Measurements from ENCODE around the gene CYB561A3. TPM values are rescaled to one million over a fixed set of nuclear protein-coding genes. Genes with fewer than 3 reads are reported as not detected.
A peak's percentile ranks its signal among the peaks of the same experiment; 100 is the strongest.

CYB561A3 gene
- total RNA-seq, 1 experiment from 2014 or later = 96.9 TPM

- no peak overlapping the region; the same call in 1 of the 2 replicates for H3K4me3 ChIP-seq
- ChIA-PET CTCF (interaction anchor here (1.4 to 2.0 kb wide), 3 partner anchors 51 to 303 kb away, joined by 9 to 45 read pairs (median 14); no protein-coding TSS in a partner anchor), POLR2A (ENCODE audit: unreplicated experiment) (no interaction called here)
- no peaks in the 10 kb centered on the region for H3K27me3 ChIP-seq (ENCODE audit: insufficient read depth, low read depth)
- H3K27ac ChIP-seq = no peak overlapping the region
- H2AFZ ChIP-seq = no peak overlapping the region
- H3K9me3 ChIP-seq (ENCODE audit: insufficient read depth, low read depth) = no peaks in the 10 kb centered on the region
- H3K4me2 ChIP-seq = peak overlapping the region; percentile 96
- intact Hi-C loops (cut with micrococcal nuclease; ENCODE audit: unreplicated experiment) = loop anchor here (10.0 kb wide), 2 partner anchors 80 to 180 kb away; no protein-coding TSS in a partner anchor
- no peaks in the 10 kb centered on the region for H3K9me2 ChIP-seq (ENCODE audit: insufficient read depth)
- H3F3A ChIP-seq (ENCODE audit: insufficient read depth, low read depth) = peaks cover 31% of the 10 kb centered on the region
- peaks cover 40% of the 10 kb centered on the region for H3K79me2 ChIP-seq (ENCODE audit: low read depth)
- BruUV-seq (replicated peaks) = no TSS peak
- peak in 1 of 2 experiments; percentile 46 for DNase-seq
- H3K36me3 ChIP-seq (ENCODE audit: low read depth) = no peaks in the 10 kb centered on the region
- TF ChIP-seq CTCF (conservative IDR thresholded peaks at IDR 0.05) (no peak), EZH2 (IDR thresholded peaks at IDR 0.05; ENCODE audit: low read depth) (no peak)
- H3K4me1 ChIP-seq (replicated peaks; ENCODE audit: insufficient read depth) = peaks cover 35% of the 10 kb centered on the region
- peaks cover 16% of the 10 kb centered on the region for H4K20me1 ChIP-seq (ENCODE audit: insufficient read depth)
Observed at GRCh38 chr11:61334434-61335354, 27.0 kb downstream of the CYB561A3 start.

- DNase-seq = no peak
- H3K4me2 ChIP-seq = peak overlapping the region; percentile 96
- TSS peak; percentile 78 for BruUV-seq (replicated peaks)
- intact Hi-C loops (cut with micrococcal nuclease; ENCODE audit: unreplicated experiment) = loop anchor here (2.0 to 10.0 kb wide), 4 partner anchors 59 to 293 kb away; partner anchors contain the start of gene TMEM216
- H3K27me3 ChIP-seq (ENCODE audit: insufficient read depth, low read depth) = no peaks in the 10 kb centered on the region
- peaks cover 23% of the 10 kb centered on the region for H4K20me1 ChIP-seq (ENCODE audit: insufficient read depth)
- peak overlapping the region; percentile 64 for H3K27ac ChIP-seq
- H3K4me3 ChIP-seq = peak overlapping the region; percentile 99
- POLR2A ChIA-PET (ENCODE audit: unreplicated experiment) = interaction anchor here (0.6 kb wide), 3 partner anchors 11 to 367 kb away, joined by 3 to 7 read pairs (median 5); no protein-coding TSS in a partner anchor
- H3K4me1 ChIP-seq (replicated peaks; ENCODE audit: insufficient read depth) = peaks cover 35% of the 10 kb centered on the region
- H3K36me3 ChIP-seq (ENCODE audit: low read depth) = peaks cover 6% of the 10 kb centered on the region
- peaks cover 31% of the 10 kb centered on the region for H3F3A ChIP-seq (ENCODE audit: insufficient read depth, low read depth)
- TF ChIP-seq EZH2 (IDR thresholded peaks at IDR 0.05; ENCODE audit: low read depth) (no peak), CTCF (conservative IDR thresholded peaks at IDR 0.05) (no peak)
- no peaks in the 10 kb centered on the region for H3K9me3 ChIP-seq (ENCODE audit: insufficient read depth, low read depth)
- peaks cover 49% of the 10 kb centered on the region for H3K79me2 ChIP-seq (ENCODE audit: low read depth)
- H3K9me2 ChIP-seq (ENCODE audit: insufficient read depth) = no peaks in the 10 kb centered on the region
- CTCF ChIA-PET = interaction anchor here (0.6 to 1.4 kb wide), 4 partner anchors 51 to 1551 kb away, joined by 3 to 9 read pairs (median 4); no protein-coding TSS in a partner anchor
- H2AFZ ChIP-seq = peak overlapping the region; percentile 94
Observed at GRCh38 chr11:61333550-61334433, 27.9 kb downstream of the CYB561A3 start.

Data from PC-9 (cell line).